OCI-LY1 (cell line): ENCODE results near the gene CMTM5.

Experiments used
- H2AFZ ChIP-seq: fragments of 200-600 bp; sonication (generic), shearing (Covaris generic); 2 replicates; pipeline ENCODE4 v1.6.0; 2014; ENCODE audit warnings: antibody characterized with exemption, mild to moderate bottlenecking, low read length
- H3F3A ChIP-seq: fragments of 200-600 bp; sonication (generic), shearing (Covaris generic); 2 replicates; pipeline ENCODE4 v1.6.0; 2014; ENCODE audit warnings: mild to moderate bottlenecking, antibody characterized with exemption, low read length, moderate library complexity; ENCODE audit not compliant: insufficient read depth
- H3K27ac ChIP-seq: fragments of 200-600 bp; sonication (generic); 2 replicates; pipeline ENCODE4 v1.5.1; 2014; ENCODE audit warnings: low read length, mixed run types, mild to moderate bottlenecking, low read depth; ENCODE audit not compliant: poor library complexity, severe bottlenecking
- H3K27me3 ChIP-seq: fragments of 200-600 bp; sonication (generic); 2 replicates; pipeline ENCODE4 v1.6.0; 2014; ENCODE audit warnings: antibody characterized with exemption, mild to moderate bottlenecking, low read length, moderate library complexity; ENCODE audit not compliant: insufficient read depth
- H3K36me3 ChIP-seq: fragments of 200-600 bp; sonication (generic); 2 replicates; pipeline ENCODE4 v1.6.1; 2014; ENCODE audit warnings: mild to moderate bottlenecking, antibody characterized with exemption, low read length, moderate library complexity, mixed read lengths; ENCODE audit not compliant: insufficient read depth
- H3K4me1 ChIP-seq: fragments of 200-600 bp; sonication (generic); 2 replicates; pipeline ENCODE4 v1.5.1; 2014; ENCODE audit warnings: mild to moderate bottlenecking, low read length, moderate library complexity; ENCODE audit not compliant: insufficient read depth, severe bottlenecking
- H3K4me2 ChIP-seq: fragments of 200-600 bp; sonication (generic), shearing (Covaris generic); 2 replicates; pipeline ENCODE4 v1.6.1; 2014; ENCODE audit warnings: low read length
- H3K4me3 ChIP-seq: fragments of 200-600 bp; sonication (generic); 2 replicates; pipeline ENCODE4 v1.5.1; 2014; ENCODE audit warnings: low read length, low read depth, mild to moderate bottlenecking, mixed read lengths; ENCODE audit not compliant: poor library complexity, severe bottlenecking
- H3K79me2 ChIP-seq: fragments of 200-600 bp; shearing (Covaris generic); 2 replicates; pipeline ENCODE4 v1.6.1; 2016; ENCODE audit warnings: mixed run types, low read length, mixed read lengths; ENCODE audit not compliant: insufficient read depth
- H3K9ac ChIP-seq: fragments of 200-600 bp; sonication (generic), shearing (Covaris generic); 2 replicates; pipeline ENCODE4 v1.6.1; 2014; ENCODE audit warnings: mild to moderate bottlenecking, low read length, mixed read lengths
- H3K9me2 ChIP-seq: fragments of 200-600 bp; sonication (generic), shearing (Covaris generic); 2 replicates; pipeline ENCODE4 v1.6.1; 2014; ENCODE audit warnings: low read depth, mild to moderate bottlenecking, low read length, mixed read lengths
- H3K9me3 ChIP-seq: fragments of 200-600 bp; shearing (Covaris generic); 2 replicates; pipeline ENCODE4 v1.6.1; 2014; ENCODE audit warnings: low read length, mixed read lengths
- H4K20me1 ChIP-seq: fragments of 200-600 bp; sonication (generic), shearing (Covaris generic); 2 replicates; pipeline ENCODE4 v1.6.0; 2016; ENCODE audit warnings: mild to moderate bottlenecking, low read length; ENCODE audit not compliant: insufficient read depth
- EZH2 ChIP-seq: fragments of 200-600 bp; sonication (generic), shearing (Covaris generic); IDR thresholded peaks from 2 replicates; pipeline ENCODE4 v1.8.0; 2017; ENCODE audit warnings: borderline replicate concordance, mixed run types, mild to moderate bottlenecking, antibody characterized with exemption, low read length, moderate library complexity, mixed read lengths
- TF ChIP-seq, protein P1 (sequence below): fragments of 200-600 bp; sonication (generic), shearing (Covaris generic); IDR thresholded peaks from 2 replicates; pipeline ENCODE4 v1.5.1; 2017; ENCODE audit warnings: mild to moderate bottlenecking, antibody characterized with exemption, low read length, moderate library complexity, mixed read lengths

Gene CMTM5

DNA sequence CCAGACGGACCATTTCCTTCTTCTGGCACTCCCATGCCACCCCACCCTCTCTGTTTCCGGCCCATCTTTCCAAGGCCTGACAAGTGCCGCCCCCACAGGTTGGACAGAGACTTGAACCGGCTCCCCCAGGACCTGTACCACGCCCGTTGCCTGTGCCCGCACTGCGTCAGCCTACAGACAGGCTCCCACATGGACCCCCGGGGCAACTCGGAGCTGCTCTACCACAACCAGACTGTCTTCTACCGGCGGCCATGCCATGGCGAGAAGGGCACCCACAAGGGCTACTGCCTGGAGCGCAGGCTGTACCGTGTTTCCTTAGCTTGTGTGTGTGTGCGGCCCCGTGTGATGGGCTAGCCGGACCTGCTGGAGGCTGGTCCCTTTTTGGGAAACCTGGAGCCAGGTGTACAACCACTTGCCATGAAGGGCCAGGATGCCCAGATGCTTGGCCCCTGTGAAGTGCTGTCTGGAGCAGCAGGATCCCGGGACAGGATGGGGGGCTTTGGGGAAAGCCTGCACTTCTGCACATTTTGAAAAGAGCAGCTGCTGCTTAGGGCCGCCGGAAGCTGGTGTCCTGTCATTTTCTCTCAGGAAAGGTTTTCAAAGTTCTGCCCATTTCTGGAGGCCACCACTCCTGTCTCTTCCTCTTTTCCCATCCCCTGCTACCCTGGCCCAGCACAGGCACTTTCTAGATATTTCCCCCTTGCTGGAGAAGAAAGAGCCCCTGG, 1.2 kb upstream of the CMTM5 start:
- no peak overlapping the region for H2AFZ ChIP-seq
- H3K4me2 ChIP-seq = no peak overlapping the region
- H3K36me3 ChIP-seq = no peaks in the 10 kb centered on the region
- no peak overlapping the region for H3K27ac ChIP-seq
- no peaks in the 10 kb centered on the region for H3K9me2 ChIP-seq
- no peak overlapping the region for H3K9ac ChIP-seq
- no peak overlapping the region for H3K4me3 ChIP-seq
- H3K79me2 ChIP-seq = no peaks in the 10 kb centered on the region
- H4K20me1 ChIP-seq = no peaks in the 10 kb centered on the region
- H3K4me1 ChIP-seq = no peaks in the 10 kb centered on the region
- no peaks in the 10 kb centered on the region for H3F3A ChIP-seq
- H3K9me3 ChIP-seq = no peaks in the 10 kb centered on the region
- TF ChIP-seq, protein P1, sequence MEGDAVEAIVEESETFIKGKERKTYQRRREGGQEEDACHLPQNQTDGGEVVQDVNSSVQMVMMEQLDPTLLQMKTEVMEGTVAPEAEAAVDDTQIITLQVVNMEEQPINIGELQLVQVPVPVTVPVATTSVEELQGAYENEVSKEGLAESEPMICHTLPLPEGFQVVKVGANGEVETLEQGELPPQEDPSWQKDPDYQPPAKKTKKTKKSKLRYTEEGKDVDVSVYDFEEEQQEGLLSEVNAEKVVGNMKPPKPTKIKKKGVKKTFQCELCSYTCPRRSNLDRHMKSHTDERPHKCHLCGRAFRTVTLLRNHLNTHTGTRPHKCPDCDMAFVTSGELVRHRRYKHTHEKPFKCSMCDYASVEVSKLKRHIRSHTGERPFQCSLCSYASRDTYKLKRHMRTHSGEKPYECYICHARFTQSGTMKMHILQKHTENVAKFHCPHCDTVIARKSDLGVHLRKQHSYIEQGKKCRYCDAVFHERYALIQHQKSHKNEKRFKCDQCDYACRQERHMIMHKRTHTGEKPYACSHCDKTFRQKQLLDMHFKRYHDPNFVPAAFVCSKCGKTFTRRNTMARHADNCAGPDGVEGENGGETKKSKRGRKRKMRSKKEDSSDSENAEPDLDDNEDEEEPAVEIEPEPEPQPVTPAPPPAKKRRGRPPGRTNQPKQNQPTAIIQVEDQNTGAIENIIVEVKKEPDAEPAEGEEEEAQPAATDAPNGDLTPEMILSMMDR = no peak
- no peak for TF ChIP-seq EZH2
- H3K27me3 ChIP-seq = no peaks in the 10 kb centered on the region; the same call in 1 of the 2 replicates

DNA sequence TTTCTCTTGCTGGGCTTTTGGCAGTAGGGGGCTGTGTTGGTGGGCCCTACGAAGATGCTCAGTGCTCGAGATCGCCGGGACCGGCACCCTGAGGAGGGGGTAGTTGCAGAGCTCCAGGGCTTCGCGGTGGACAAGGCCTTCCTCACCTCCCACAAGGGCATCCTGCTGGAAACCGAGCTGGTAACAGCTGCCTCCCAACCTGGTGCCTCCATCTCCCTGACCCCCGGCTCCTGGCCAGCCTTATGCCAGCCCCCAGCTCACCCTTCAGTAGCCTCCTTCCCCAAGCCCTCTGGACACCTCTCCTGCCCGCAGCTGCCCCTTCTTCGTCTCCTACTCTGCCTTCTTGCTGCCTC, 328 bp downstream of the CMTM5 start:
- no peak overlapping the region for H2AFZ ChIP-seq
- H3K4me2 ChIP-seq = no peak overlapping the region
- H3K9me3 ChIP-seq = no peaks in the 10 kb centered on the region
- H3K4me3 ChIP-seq = no peak overlapping the region
- no peaks in the 10 kb centered on the region for H3F3A ChIP-seq
- peaks cover 3% of the 10 kb centered on the region; the same call in 1 of the 2 replicates for H3K27me3 ChIP-seq
- no peaks in the 10 kb centered on the region for H4K20me1 ChIP-seq
- TF ChIP-seq, protein P1 = no peak
- TF ChIP-seq EZH2 = no peak
- H3K9me2 ChIP-seq = no peaks in the 10 kb centered on the region
- no peak overlapping the region for H3K27ac ChIP-seq
- H3K9ac ChIP-seq = no peak overlapping the region
- no peaks in the 10 kb centered on the region for H3K4me1 ChIP-seq
- no peaks in the 10 kb centered on the region for H3K36me3 ChIP-seq
- H3K79me2 ChIP-seq = no peaks in the 10 kb centered on the region

DNA sequence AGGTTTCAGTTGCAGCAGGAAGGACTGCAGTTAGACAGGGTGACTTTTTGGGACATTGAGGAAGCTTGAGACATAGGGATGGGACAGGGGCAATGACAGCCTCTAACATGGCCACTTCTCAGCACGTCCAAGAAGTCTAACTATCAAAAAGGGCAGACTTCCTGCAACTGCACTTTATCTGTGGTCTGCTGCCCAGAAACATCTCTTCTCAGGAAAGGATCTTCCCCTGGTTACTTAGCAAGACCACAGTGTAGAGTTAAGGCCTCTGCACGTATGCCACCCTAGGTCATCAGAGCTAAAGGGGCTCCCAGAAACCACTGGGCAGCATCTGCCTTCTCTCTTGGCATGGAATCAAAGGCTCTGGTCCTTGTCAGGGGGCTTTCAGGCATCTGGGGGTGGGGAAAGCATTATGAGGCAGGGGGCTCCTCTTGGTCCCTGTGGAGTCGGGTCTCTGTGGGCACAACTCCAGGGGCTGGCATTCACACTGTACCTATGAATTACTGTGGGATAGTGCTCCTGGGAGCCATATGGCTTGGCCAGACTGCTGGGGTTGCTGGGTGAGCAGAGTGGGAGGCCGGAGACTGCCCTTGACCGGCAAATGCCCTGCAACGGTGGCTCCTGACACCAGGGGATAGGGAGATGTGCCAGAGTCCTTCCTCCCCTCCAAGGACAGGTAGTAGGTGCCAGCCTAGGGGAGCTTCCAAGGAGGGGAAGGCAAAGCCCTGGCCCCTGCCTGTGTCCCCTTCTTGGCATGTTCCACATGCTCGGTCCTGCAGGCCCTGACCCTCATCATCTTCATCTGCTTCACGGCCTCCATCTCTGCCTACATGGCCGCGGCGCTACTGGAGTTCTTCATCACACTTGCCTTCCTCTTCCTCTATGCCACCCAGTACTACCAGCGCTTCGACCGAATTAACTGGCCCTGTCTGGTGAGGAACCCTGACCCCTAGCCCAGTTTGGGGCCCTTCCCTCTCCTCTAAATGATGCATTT, 1.0 kb downstream of the CMTM5 start:
- Histone ChIP-seq H3F3A (no peaks in the 10 kb centered on the region), H4K20me1 (no peaks in the 10 kb centered on the region), H3K9me2 (no peaks in the 10 kb centered on the region), H3K9me3 (no peaks in the 10 kb centered on the region), H3K4me2 (no peak overlapping the region), H3K36me3 (no peaks in the 10 kb centered on the region), H3K4me3 (no peak overlapping the region), H2AFZ (no peak overlapping the region), H3K27ac (no peak overlapping the region), H3K4me1 (no peaks in the 10 kb centered on the region), H3K79me2 (no peaks in the 10 kb centered on the region), H3K9ac (no peak overlapping the region), H3K27me3 (peaks cover 3% of the 10 kb centered on the region; the same call in 1 of the 2 replicates)
- no peak for TF ChIP-seq EZH2
- TF ChIP-seq, protein P1 = no peak
